ENCODE results near the gene FHIT.

DNA sequence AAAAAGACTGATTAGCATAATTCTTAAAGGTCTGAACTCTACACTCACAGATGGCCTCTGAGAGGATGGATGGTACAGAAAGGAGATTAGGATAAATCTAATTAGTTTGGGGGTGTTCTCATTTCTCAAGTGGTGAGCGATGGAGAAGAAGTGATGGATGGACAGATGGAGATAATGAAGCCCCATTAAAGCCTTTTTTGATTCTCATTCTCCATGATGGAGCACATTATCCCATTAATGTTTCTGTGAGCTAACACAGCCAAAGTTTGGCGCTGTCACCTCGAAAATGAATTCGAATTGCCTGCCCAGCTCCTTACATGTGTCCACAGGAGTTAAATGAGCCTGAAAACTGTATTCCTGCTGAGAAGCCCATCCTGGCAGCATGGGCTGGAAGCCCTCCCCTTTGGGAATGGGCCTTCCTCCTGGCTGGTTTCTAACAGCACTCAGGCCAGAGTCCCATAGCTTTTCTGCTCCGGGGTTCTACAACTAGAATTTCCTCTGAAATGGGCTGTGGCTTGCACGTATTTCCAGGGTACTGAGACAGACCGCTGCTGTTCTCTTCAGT is 1475.4 kb downstream of the FHIT start:
- TF ChIP-seq, protein P1, sequence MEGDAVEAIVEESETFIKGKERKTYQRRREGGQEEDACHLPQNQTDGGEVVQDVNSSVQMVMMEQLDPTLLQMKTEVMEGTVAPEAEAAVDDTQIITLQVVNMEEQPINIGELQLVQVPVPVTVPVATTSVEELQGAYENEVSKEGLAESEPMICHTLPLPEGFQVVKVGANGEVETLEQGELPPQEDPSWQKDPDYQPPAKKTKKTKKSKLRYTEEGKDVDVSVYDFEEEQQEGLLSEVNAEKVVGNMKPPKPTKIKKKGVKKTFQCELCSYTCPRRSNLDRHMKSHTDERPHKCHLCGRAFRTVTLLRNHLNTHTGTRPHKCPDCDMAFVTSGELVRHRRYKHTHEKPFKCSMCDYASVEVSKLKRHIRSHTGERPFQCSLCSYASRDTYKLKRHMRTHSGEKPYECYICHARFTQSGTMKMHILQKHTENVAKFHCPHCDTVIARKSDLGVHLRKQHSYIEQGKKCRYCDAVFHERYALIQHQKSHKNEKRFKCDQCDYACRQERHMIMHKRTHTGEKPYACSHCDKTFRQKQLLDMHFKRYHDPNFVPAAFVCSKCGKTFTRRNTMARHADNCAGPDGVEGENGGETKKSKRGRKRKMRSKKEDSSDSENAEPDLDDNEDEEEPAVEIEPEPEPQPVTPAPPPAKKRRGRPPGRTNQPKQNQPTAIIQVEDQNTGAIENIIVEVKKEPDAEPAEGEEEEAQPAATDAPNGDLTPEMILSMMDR (IDR thresholded peaks at IDR 0.05), result no peak
- no peak for TF ChIP-seq POLR2A (IDR thresholded peaks at IDR 0.05)
- TF ChIP-seq POLR2AphosphoS5 (IDR thresholded peaks at IDR 0.05), result no peak
- TF ChIP-seq EP300 (IDR thresholded peaks at IDR 0.05; ENCODE audit: low read depth), result no peak

Data from transverse colon (tissue), 4 donors.